ENCODE data around the gene TANGO6. TPM values are rescaled to one million over a fixed set of nuclear protein-coding genes. Genes with fewer than 3 reads are reported as not detected.

Gene TANGO6
- total and polyA plus RNA-seq, 12 donors, result 1.9 to 17.9 (median 10.9) TPM

- WGBS, 4 donors, result 55 to 64% (median 59%) methylated on average over 12 of the region's 12 CpGs
- Histone ChIP-seq H3K4me3 (no peak overlapping the region), H3K36me3 (replicated peaks in 1 of 2) (peaks cover 0 to 5% of the 10 kb centered on the region in 2 donors), H3K4me1 (replicated peaks in 1 of 2) (peaks cover 2 to 33% of the 10 kb centered on the region in 2 donors), H3K9me3 (replicated peaks in 1 of 3) (no peaks in the 10 kb centered on the region), H3K27me3 (no peaks in the 10 kb centered on the region), H3K27ac (peak overlapping the region in 3 of 5 donors; percentile 48 to 63 (median 50))
- no peak for TF ChIP-seq POLR2A (IDR thresholded peaks at IDR 0.05)
- TF ChIP-seq, protein P1, sequence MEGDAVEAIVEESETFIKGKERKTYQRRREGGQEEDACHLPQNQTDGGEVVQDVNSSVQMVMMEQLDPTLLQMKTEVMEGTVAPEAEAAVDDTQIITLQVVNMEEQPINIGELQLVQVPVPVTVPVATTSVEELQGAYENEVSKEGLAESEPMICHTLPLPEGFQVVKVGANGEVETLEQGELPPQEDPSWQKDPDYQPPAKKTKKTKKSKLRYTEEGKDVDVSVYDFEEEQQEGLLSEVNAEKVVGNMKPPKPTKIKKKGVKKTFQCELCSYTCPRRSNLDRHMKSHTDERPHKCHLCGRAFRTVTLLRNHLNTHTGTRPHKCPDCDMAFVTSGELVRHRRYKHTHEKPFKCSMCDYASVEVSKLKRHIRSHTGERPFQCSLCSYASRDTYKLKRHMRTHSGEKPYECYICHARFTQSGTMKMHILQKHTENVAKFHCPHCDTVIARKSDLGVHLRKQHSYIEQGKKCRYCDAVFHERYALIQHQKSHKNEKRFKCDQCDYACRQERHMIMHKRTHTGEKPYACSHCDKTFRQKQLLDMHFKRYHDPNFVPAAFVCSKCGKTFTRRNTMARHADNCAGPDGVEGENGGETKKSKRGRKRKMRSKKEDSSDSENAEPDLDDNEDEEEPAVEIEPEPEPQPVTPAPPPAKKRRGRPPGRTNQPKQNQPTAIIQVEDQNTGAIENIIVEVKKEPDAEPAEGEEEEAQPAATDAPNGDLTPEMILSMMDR (IDR thresholded peaks at IDR 0.05), result no peak
- DNase-seq, result peak in 5 of 7 donors; percentile 35 to 77 (median 54)
- intact Hi-C loops (cut with DNase I), result loop anchor here (10.0 kb wide), 1 partner anchor 283 kb away; the partner anchor contains the start of gene TANGO6 (in 2 of the 2)
These were observed 284.7 kb downstream of the TANGO6 start for GRCh38 chr16:69127966-69128510.

DNA sequence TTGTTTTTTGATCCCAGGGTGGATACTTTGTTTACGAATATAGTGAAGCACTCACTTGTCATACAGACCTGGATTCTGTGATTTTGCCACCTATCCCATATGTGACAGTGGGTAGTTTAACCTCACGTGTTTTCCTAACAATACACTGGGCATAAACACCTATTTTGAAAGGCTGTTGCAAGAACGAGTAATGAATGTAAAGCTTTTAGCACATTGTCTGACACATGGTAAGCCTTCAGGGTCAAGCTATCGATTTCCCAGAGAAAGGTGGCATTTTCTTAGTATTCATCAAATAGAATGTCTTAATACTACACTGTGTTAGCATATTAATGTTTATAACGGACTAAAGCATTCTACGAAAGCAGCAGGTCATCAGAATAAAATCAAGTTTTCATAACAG, 287.1 kb downstream of the TANGO6 start:
- no peak for DNase-seq
- H3K4me1 ChIP-seq (replicated peaks in 1 of 2), result peaks cover 9 to 44% of the 10 kb centered on the region in 2 donors

GRCh38 chr16:69131167-69131838, 288.0 kb downstream of the TANGO6 start:
- H3K4me3 ChIP-seq, result peak overlapping the region; percentile 60 to 99 (median 82)
- H3K9me3 ChIP-seq (replicated peaks in 1 of 3), result no peaks in the 10 kb centered on the region
- intact Hi-C loops (cut with DNase I), result no loop called here
- H3K4me1 ChIP-seq (replicated peaks in 1 of 2), result peaks cover 9 to 44% of the 10 kb centered on the region in 2 donors
- no peak for TF ChIP-seq POLR2A (IDR thresholded peaks at IDR 0.05)
- TF ChIP-seq, protein P1 (IDR thresholded peaks at IDR 0.05), result no peak
- peaks cover 0 to 5% of the 10 kb centered on the region in 2 donors for H3K36me3 ChIP-seq (replicated peaks in 1 of 2)
- 14 to 22% (median 19%) methylated on average over 15 of the region's 15 CpGs for WGBS, 4 donors
- peak in 1 of 7 donors; percentile 50 for DNase-seq
- no peaks in the 10 kb centered on the region for H3K27me3 ChIP-seq
- H3K27ac ChIP-seq, result peak overlapping the region; percentile 2 to 99 (median 80)

More for the DNA sequence above, 287.1 kb downstream of the TANGO6 start:
- Histone ChIP-seq H3K27me3 (no peaks in the 10 kb centered on the region), H3K4me3 (no peak overlapping the region), H3K9me3 (replicated peaks in 1 of 3) (no peaks in the 10 kb centered on the region), H3K27ac (no peak overlapping the region), H3K36me3 (replicated peaks in 1 of 2) (peaks cover 0 to 5% of the 10 kb centered on the region in 2 donors)
- 78 to 84% (median 80%) methylated on average over 6 of the region's 6 CpGs for WGBS, 4 donors
- TF ChIP-seq POLR2A (IDR thresholded peaks at IDR 0.05), result no peak
- TF ChIP-seq, protein P1 (IDR thresholded peaks at IDR 0.05), result no peak
- intact Hi-C loops (cut with DNase I), result no loop called here

DNA sequence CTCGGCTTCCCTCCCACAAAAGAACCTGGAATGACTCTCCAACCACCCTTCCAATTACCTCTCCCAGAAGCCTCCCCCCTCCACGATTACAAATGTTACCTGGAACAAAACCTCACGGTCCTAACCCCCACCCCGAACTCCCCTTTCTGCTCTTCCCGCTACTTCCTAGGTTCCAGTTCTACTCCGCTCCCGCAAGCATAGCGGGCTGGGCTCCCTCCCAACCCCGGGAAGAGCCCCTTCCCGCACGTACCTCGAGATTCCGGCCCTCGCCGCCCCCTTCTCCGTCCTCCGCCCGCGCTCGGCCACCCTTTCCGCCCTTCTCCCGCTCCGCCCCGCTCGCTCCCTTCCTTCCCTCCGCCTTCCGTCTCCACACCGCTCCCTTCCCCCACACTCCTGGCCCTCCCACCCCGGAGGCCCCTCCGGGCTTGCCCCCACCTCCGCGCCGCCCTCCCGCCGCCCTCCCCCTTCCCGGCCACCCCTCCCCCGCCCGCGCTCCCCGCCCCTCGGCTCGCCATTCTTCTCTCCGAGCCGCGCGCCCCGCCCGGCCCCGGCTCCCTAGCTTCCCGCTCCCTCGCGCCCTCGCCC, 288.6 kb downstream of the TANGO6 start:
- intact Hi-C loops (cut with DNase I), result no loop called here

More for the DNA sequence above, 288.6 kb downstream of the TANGO6 start:
- Histone ChIP-seq H3K4me1 (replicated peaks in 1 of 2) (peaks cover 9 to 44% of the 10 kb centered on the region in 2 donors), H3K9me3 (replicated peaks in 1 of 3) (no peaks in the 10 kb centered on the region), H3K36me3 (replicated peaks in 1 of 2) (peaks cover 0 to 8% of the 10 kb centered on the region in 2 donors), H3K4me3 (peak overlapping the region; percentile 66 to 99 (median 97)), H3K27ac (peak overlapping the region; percentile 68 to 99 (median 80)), H3K27me3 (no peaks in the 10 kb centered on the region)
- 0 to 2% (median 1%) methylated on average over 28 to 51 of the region's 53 CpGs for WGBS, 4 donors
- DNase-seq, result peak; percentile 69 to 87 (median 80)
- TF ChIP-seq, protein P1 (IDR thresholded peaks at IDR 0.05), result no peak
- no peak for TF ChIP-seq POLR2A (IDR thresholded peaks at IDR 0.05)

All from adrenal gland (tissue), 12 donors.